ENCODE data around the gene FMNL3. TPM values are rescaled to one million over a fixed set of nuclear protein-coding genes. Genes with fewer than 3 reads are reported as not detected.

Gene FMNL3
- total RNA-seq, 1 experiment from 2014 or later: 3.5 TPM

- Histone ChIP-seq H3K9me3 (ENCODE audit: control insufficient read depth in 1 of 2, insufficient read depth in 1 of 2, low read depth in 1 of 2, low read length in 2 of 2) (no peaks in the 10 kb centered on the region), H2AFZ (ENCODE audit: low read depth, low read length, poor library complexity, severe bottlenecking) (no peak overlapping the region), H3K27ac (ENCODE audit: low read depth, low read length) (no peak overlapping the region), H3K4me3 (replicated peaks in 1 of 2; ENCODE audit: low read depth in 1 of 2, low read length in 2 of 2) (no peak overlapping the region), H3K36me3 (ENCODE audit: control insufficient read depth in 1 of 2, insufficient read depth in 2 of 2, low read length in 2 of 2) (no peaks in the 10 kb centered on the region), H3K27me3 (ENCODE audit: insufficient read depth, low read length) (no peaks in the 10 kb centered on the region), H3K4me2 (ENCODE audit: low read length) (no peak overlapping the region), H3K9ac (ENCODE audit: low read length) (no peak overlapping the region), H3K9me2 (ENCODE audit: insufficient read depth) (no peaks in the 10 kb centered on the region), H3K79me2 (ENCODE audit: insufficient read depth, low read length) (no peaks in the 10 kb centered on the region), H4K20me1 (ENCODE audit: insufficient read depth) (no peaks in the 10 kb centered on the region), H3K4me1 (ENCODE audit: control insufficient read depth in 1 of 2, insufficient read depth in 2 of 2, low read length in 2 of 2) (peaks cover 0 to 4% of the 10 kb centered on the region in 2 experiments; a peak in 2 of 4 replicates)
- DNase-seq (ENCODE audit: low read depth, low spot score): no peak
- intact Hi-C loops (cut with micrococcal nuclease): loop anchor here (10.0 kb wide), 1 partner anchor 189 kb away; no protein-coding TSS in a partner anchor
- ChIA-PET POLR2A (interaction anchor here (0.5 to 1.6 kb wide), 3 partner anchors 96 to 518 kb away, joined by 3 to 5 read pairs (median 3); partner anchors contain the start of gene TMBIM6), CTCF (interaction anchor here (0.6 to 2.5 kb wide), 5 partner anchors 21 to 196 kb away, joined by 3 to 9 read pairs (median 3); partner anchors contain the start of gene TMBIM6), RAD21 (ENCODE audit: low non-redundant PET in 1 of 2, low total read pairs in 2 of 2, uncharacterized antibody in 2 of 2, unreplicated experiment in 2 of 2) (interaction anchor here in 1 of 2 experiments (0.6 kb wide), 1 partner anchor 126 kb away, joined by 3 read pairs; no protein-coding TSS in a partner anchor)
- no peak for TF ChIP-seq ZFX (IDR thresholded peaks at IDR 0.05)
- no peak for TF ChIP-seq JUND (IDR thresholded peaks at IDR 0.05)
- TF ChIP-seq ELF1 (IDR thresholded peaks at IDR 0.05; ENCODE audit: borderline replicate concordance, low read depth): no peak
- TF ChIP-seq EZH2phosphoT487 (IDR thresholded peaks at IDR 0.05; ENCODE audit: borderline replicate concordance): no peak
- no peak for TF ChIP-seq EZH2 (IDR thresholded peaks at IDR 0.05)
- TF ChIP-seq ZNF274 (IDR thresholded peaks at IDR 0.05; ENCODE audit: low read depth, low read length): no peak
- TF ChIP-seq POLR2A (IDR thresholded peaks at IDR 0.05; ENCODE audit: borderline replicate concordance, extremely low read depth, insufficient read depth, insufficient read length): no peak
- TF ChIP-seq MAX (IDR thresholded peaks at IDR 0.05): no peak
- no peak for TF ChIP-seq POLR2AphosphoS5 (IDR thresholded peaks at IDR 0.05; ENCODE audit: low read depth, low read length)
- TF ChIP-seq ZBTB33 (IDR thresholded peaks at IDR 0.05; ENCODE audit: extremely low read depth, insufficient replicate concordance, low read length): no peak
- TF ChIP-seq CTCF (IDR thresholded peaks at IDR 0.05 in 2 of 3, conservative IDR thresholded peaks at IDR 0.05 in 1 of 3; ENCODE audit: borderline replicate concordance in 1 of 3, insufficient read depth in 1 of 3, low read depth in 2 of 3, low read length in 2 of 3): no peak
- TF ChIP-seq CBX3 (IDR thresholded peaks at IDR 0.05; ENCODE audit: low read depth): no peak
- no peak for TF ChIP-seq YY1 (IDR thresholded peaks at IDR 0.05; ENCODE audit: extremely low read depth, insufficient replicate concordance, low read depth, low read length)
- no peak for TF ChIP-seq TCF7L2 (IDR thresholded peaks at IDR 0.05; ENCODE audit: borderline replicate concordance, extremely low read depth, insufficient read depth, insufficient read length)
- TF ChIP-seq RAD21 (IDR thresholded peaks at IDR 0.05; ENCODE audit: low read depth): no peak
- TF ChIP-seq SP1 (IDR thresholded peaks at IDR 0.05; ENCODE audit: low read depth): no peak
- no peak for TF ChIP-seq FOSL1 (IDR thresholded peaks at IDR 0.05; ENCODE audit: low read depth)
- ATAC-seq: no peak
- BruUV-seq (replicated peaks): no TSS peak
Observed at GRCh38 chr12:49645146-49646039, 61.8 kb downstream of the FMNL3 start.
